K562 (cell line): Measurements from ENCODE around the gene MYO18B. TPM values are rescaled to one million over a fixed set of nuclear protein-coding genes. Genes with fewer than 3 reads are reported as not detected.

ENCODE experiments used
- ATAC-seq: fragments of 200-7000 bp; cut with Tn5 transposase; 3 replicates; pipeline ENCODE4 v1.9.1; 2020; ENCODE audit warnings: moderate library complexity
- BruUV-seq: library from RNA; stranded (reverse); fragments of 400-500 nt; replicated peaks from 2 replicates; lab custom pipeline; 2021; lab: Mats Ljungman, UMichigan
- CTCF ChIA-PET: fragments of 300-600 bp; formaldehyde crosslinking; extraction: SDS; loops from one replicate; lab custom pipeline; 2021; ENCODE audit warnings: low intra/inter-chr PET ratio; lab: Yijun Ruan, JAX
- POLR2A ChIA-PET: fragments of 300-600, 350-650 bp; sonication (Branson Sonifier 250); formaldehyde crosslinking; extraction: SDS; loops from one replicate; lab custom pipeline; 2021; ENCODE audit warnings: antibody characterized with exemption, inconsistent platforms; lab: Yijun Ruan, JAX
- DNase-seq, 4 experiments: peaks; one replicate each; pipeline versions ENCODE4 v3.0.0 to v3.0.0-alpha.2; 2011 to 2018; ENCODE audit warnings: low spot score in 3 of 4, mixed read lengths in 3 of 4; ENCODE audit errors: extremely low read depth in 1 of 4
- FAIRE-seq: peaks from 2 replicates; lab custom pipeline; 2011; peaks lifted over from hg19 to GRCh38; lab: Jason Lieb, UNC
- H2AFZ ChIP-seq: 2 replicates; pipeline ENCODE4 v1.6.0; 2011; ENCODE audit warnings: low read depth, low read length, control low read depth, inconsistent platforms
- H3K27ac ChIP-seq: fragments of 200-600 bp; 3 replicates; pipeline ENCODE4 v1.8.0; 2011; ENCODE audit warnings: low read depth, mild to moderate bottlenecking, control low read depth, inconsistent platforms, low read length, moderate library complexity, mixed read lengths; ENCODE audit errors: extremely low read depth
- H3K27me3 ChIP-seq, 2 experiments: fragments of 300-600 bp in 1 of 2; 2 replicates in 1 of 2; 3 replicates in 1 of 2; pipeline versions ENCODE4 v1.6.0 to v1.8.0; 2011; ENCODE audit warnings: inconsistent platforms in 2 of 2, low read length in 2 of 2, mild to moderate bottlenecking in 1 of 2, mixed read lengths in 1 of 2, moderate library complexity in 1 of 2; ENCODE audit not compliant: control insufficient read depth in 2 of 2, insufficient read depth in 2 of 2
- H3K36me3 ChIP-seq: fragments of 300-600 bp; 3 replicates; pipeline ENCODE4 v1.8.0; 2011; ENCODE audit warnings: mild to moderate bottlenecking, low read length, inconsistent platforms; ENCODE audit not compliant: control insufficient read depth, insufficient read depth
- H3K4me1 ChIP-seq, 2 experiments: fragments of 200-600 bp in 1 of 2; replicated peaks in 1 of 2; 2 replicates in 1 of 2; 3 replicates in 1 of 2; pipeline versions ENCODE4 v1.5.1 to v1.8.0; 2011; ENCODE audit warnings: inconsistent platforms in 2 of 2, low read length in 2 of 2, mild to moderate bottlenecking in 1 of 2, mixed read lengths in 1 of 2, moderate library complexity in 1 of 2; ENCODE audit not compliant: control insufficient read depth in 2 of 2, insufficient read depth in 2 of 2
- H3K4me2 ChIP-seq: 2 replicates; pipeline ENCODE4 v1.6.1; 2011; ENCODE audit warnings: low read length, control low read depth, inconsistent platforms, mixed read lengths; ENCODE audit not compliant: insufficient read depth
- H3K4me3 ChIP-seq: fragments of 200-600 bp; sonication (generic), shearing (Covaris generic); 2 replicates; pipeline ENCODE4 v1.5.1; 2016; ENCODE audit warnings: control low read depth, inconsistent platforms
- H3K79me2 ChIP-seq: fragments of 200-600 bp; 3 replicates; pipeline ENCODE4 v1.8.0; 2011; ENCODE audit warnings: low read length, inconsistent platforms; ENCODE audit not compliant: control insufficient read depth, insufficient read depth
- H3K9ac ChIP-seq, 2 experiments: 2 replicates each; pipeline versions ENCODE4 v1.6.0 to v1.6.1; 2011; ENCODE audit warnings: low read depth in 2 of 2, low read length in 2 of 2, control low read depth in 1 of 2, inconsistent platforms in 1 of 2, mild to moderate bottlenecking in 1 of 2, mixed read lengths in 1 of 2; ENCODE audit not compliant: insufficient read depth in 1 of 2
- H3K9me1 ChIP-seq: one replicate; pipeline ENCODE4 v1.6.0; 2011; ENCODE audit warnings: inconsistent platforms, mild to moderate bottlenecking, low read length, moderate library complexity; ENCODE audit not compliant: control insufficient read depth, insufficient read depth
- H3K9me3 ChIP-seq: replicated peaks from 2 replicates; pipeline ENCODE4 v1.5.1; 2011; ENCODE audit warnings: low read depth, low read length, inconsistent platforms; ENCODE audit not compliant: control insufficient read depth, insufficient read depth
- H4K20me1 ChIP-seq: replicated peaks from 2 replicates; pipeline ENCODE4 v1.6.1; 2011; ENCODE audit warnings: low read length, inconsistent platforms, mixed read lengths; ENCODE audit not compliant: control insufficient read depth, insufficient read depth
- KLF16 ChIP-seq: IDR thresholded peaks from 2 replicates; pipeline ENCODE4 v1.6.1; 2016; ENCODE audit warnings: antibody characterized with exemption
- NELFE ChIP-seq: IDR thresholded peaks from 2 replicates; pipeline ENCODE4 v1.6.1; 2011; ENCODE audit warnings: mild to moderate bottlenecking; ENCODE audit not compliant: insufficient read depth, insufficient read length
- NFE2 ChIP-seq: IDR thresholded peaks from 2 replicates; pipeline ENCODE4 v1.6.1; 2014; ENCODE audit warnings: antibody characterized with exemption, low read depth
- TAL1 ChIP-seq: fragments of 450-650 bp; IDR thresholded peaks from 2 replicates; pipeline ENCODE4 v1.6.1; 2016; ENCODE audit warnings: mild to moderate bottlenecking
- ZNF696 ChIP-seq: fragments of 250-450 bp; sonication (Bioruptor Pico); conservative IDR thresholded peaks from 2 replicates; pipeline ENCODE4 v1.4.0; 2020; ENCODE audit warnings: mild to moderate bottlenecking, moderate library complexity
- WGBS: fragments of 100-300 bp; shearing (Covaris generic); methylation state at CpG from one replicate; pipeline ENCODE4 v1.1.6; 2016; ENCODE audit warnings: low coverage, mixed read lengths; ENCODE audit not compliant: insufficient coverage; ENCODE audit errors: missing lambda C conversion rate; 5-methylcytosine and 5-hydroxymethylcytosine counted together
- in situ Hi-C: fragments of 300-500 bp; cut with MboI; formaldehyde crosslinking; loops from 4 replicates; pipeline ENCODE4 v1.15.0; 2018; ENCODE audit warnings: inconsistent platforms, mixed read lengths
- intact Hi-C: fragments of 100-400 bp; cut with micrococcal nuclease; formaldehyde crosslinking; loops from 2 replicates; pipeline ENCODE4 v1.14.2; 2022
- polyA plus RNA-seq, 8 experiments: library from polyadenylated mRNA; depleted of rRNA in 4 of 8; stranded (reverse) in 5 of 8; unstranded in 3 of 8; fragments of >200 nt; fragmentation: Nextera tagmentation in 2 of 8; fragmentation: Illumina TruSeq in 1 of 8; extraction: Ambion mirVana in 2 of 8; extraction: Trizol in 1 of 8; gene quantifications; 2 replicates each; pipeline versions ENCODE4 v1.2.1 to v1.2.3, GENCODE V29; 2011 to 2014; ENCODE audit warnings: inconsistent platforms in 1 of 8, missing spikeins in 1 of 8
- total RNA-seq, 7 experiments: library from RNA; depleted of rRNA in 6 of 7; stranded (reverse); fragments of >200 nt in 6 of 7; fragmentation: Illumina TruSeq in 2 of 7; extraction: Trizol in 2 of 7; gene quantifications; 2 replicates each; pipeline versions ENCODE4 v1.2.1 to v1.2.3, GENCODE V29; 2011 to 2021; ENCODE audit warnings: low replicate concordance in 1 of 7
- TF ChIP-seq, protein P1 (sequence below): fragments of 250-450 bp; sonication (Bioruptor Pico); IDR thresholded peaks from 2 replicates; pipeline ENCODE4 v1.4.0; 2020; ENCODE audit warnings: mild to moderate bottlenecking, moderate library complexity
- TF ChIP-seq, protein P2 (sequence below): IDR thresholded peaks from 3 replicates; pipeline ENCODE4 v1.6.1; 2011; ENCODE audit warnings: borderline replicate concordance, mild to moderate bottlenecking; ENCODE audit not compliant: insufficient read length, insufficient read depth
- TF ChIP-seq, protein P3 (sequence below): sonication (generic); formaldehyde crosslinking; IDR thresholded peaks from 2 replicates; pipeline ENCODE4 v1.8.0; 2022; ENCODE audit warnings: missing genetic modification reagents, mild to moderate bottlenecking, borderline replicate concordance
- TF ChIP-seq, protein P4 (sequence below): fragments of 200-400 bp; formaldehyde crosslinking; IDR thresholded peaks from 2 replicates; pipeline ENCODE4 v1.6.1; 2017; ENCODE audit warnings: mild to moderate bottlenecking, low read depth, low read length, moderate library complexity
- TF ChIP-seq, protein P5 (sequence below): fragments of 250-450 bp; sonication (Bioruptor Pico); IDR thresholded peaks from 2 replicates; pipeline ENCODE4 v1.5.0; 2022; ENCODE audit warnings: mild to moderate bottlenecking
- TF ChIP-seq, protein P6 (sequence below): fragments of 450-650 bp; formaldehyde crosslinking; IDR thresholded peaks from 2 replicates; pipeline ENCODE4 v1.4.0; 2020; ENCODE audit warnings: mild to moderate bottlenecking, mixed read lengths

The MYO18B gene
- total and polyA plus RNA-seq, 9 of the 15 experiments (the other 6 are each of a cell fraction or from before 2014, with no cell fraction given): 0.06 to 7.0 (median 4.3) TPM

DNA sequence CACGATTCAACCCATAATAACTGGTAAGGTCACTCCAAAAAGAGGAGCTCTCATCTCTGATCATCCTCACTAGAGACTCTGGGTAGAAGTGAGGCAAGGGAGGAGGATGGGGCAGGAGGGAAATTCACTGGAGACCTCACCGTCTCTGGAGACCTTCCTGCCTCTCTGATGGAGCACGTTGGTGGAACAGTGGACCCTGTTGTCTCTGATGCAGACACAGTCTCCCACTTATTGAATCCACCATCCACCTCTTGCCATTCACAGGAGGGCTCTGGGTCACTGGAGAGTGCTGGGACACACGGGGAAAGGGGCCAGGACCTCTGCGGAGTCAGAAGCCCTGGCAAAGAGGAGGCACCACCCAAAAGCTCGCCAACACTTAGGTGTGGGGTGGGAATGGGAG is 289.7 kb downstream of the MYO18B start:
- ChIA-PET CTCF (no interaction called here), POLR2A (no interaction called here)
- DNase-seq: no peak
- H3K9ac ChIP-seq: no peak overlapping the region
- in situ Hi-C loops: no loop called here
- 36% methylated on average over 3 of the region's 6 CpGs for WGBS
- H3K4me3 ChIP-seq: no peak overlapping the region
- H3K27me3 ChIP-seq: no peaks in the 10 kb centered on the region
- no peak for FAIRE-seq
- no peaks in the 10 kb centered on the region for H3K9me3 ChIP-seq
- no peaks in the 10 kb centered on the region for H3K9me1 ChIP-seq
- no peaks in the 10 kb centered on the region for H3K36me3 ChIP-seq
- H3K79me2 ChIP-seq: no peaks in the 10 kb centered on the region
- ATAC-seq: no peak
- H4K20me1 ChIP-seq: no peaks in the 10 kb centered on the region
- no peak overlapping the region for H3K4me2 ChIP-seq
- H3K27ac ChIP-seq: no peak overlapping the region
- BruUV-seq: no TSS peak
- intact Hi-C loops: no loop called here
- no peak overlapping the region for H2AFZ ChIP-seq
- H3K4me1 ChIP-seq: no peaks in the 10 kb centered on the region
- TF ChIP-seq, protein P1, sequence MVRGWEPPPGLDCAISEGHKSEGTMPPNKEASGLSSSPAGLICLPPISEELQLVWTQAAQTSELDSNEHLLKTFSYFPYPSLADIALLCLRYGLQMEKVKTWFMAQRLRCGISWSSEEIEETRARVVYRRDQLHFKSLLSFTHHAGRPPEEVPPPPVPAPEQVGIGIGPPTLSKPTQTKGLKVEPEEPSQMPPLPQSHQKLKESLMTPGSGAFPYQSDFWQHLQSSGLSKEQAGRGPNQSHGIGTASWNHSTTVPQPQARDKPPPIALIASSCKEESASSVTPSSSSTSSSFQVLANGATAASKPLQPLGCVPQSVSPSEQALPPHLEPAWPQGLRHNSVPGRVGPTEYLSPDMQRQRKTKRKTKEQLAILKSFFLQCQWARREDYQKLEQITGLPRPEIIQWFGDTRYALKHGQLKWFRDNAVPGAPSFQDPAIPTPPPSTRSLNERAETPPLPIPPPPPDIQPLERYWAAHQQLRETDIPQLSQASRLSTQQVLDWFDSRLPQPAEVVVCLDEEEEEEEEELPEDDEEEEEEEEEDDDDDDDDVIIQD: no peak
- no peak for TF ChIP-seq KLF16
- no peak for TF ChIP-seq ZNF696 (CRISPR knock-in tag)
- TF ChIP-seq TAL1: no peak
- TF ChIP-seq, protein P2, sequence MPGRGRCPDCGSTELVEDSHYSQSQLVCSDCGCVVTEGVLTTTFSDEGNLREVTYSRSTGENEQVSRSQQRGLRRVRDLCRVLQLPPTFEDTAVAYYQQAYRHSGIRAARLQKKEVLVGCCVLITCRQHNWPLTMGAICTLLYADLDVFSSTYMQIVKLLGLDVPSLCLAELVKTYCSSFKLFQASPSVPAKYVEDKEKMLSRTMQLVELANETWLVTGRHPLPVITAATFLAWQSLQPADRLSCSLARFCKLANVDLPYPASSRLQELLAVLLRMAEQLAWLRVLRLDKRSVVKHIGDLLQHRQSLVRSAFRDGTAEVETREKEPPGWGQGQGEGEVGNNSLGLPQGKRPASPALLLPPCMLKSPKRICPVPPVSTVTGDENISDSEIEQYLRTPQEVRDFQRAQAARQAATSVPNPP: no peak
- TF ChIP-seq, protein P3, sequence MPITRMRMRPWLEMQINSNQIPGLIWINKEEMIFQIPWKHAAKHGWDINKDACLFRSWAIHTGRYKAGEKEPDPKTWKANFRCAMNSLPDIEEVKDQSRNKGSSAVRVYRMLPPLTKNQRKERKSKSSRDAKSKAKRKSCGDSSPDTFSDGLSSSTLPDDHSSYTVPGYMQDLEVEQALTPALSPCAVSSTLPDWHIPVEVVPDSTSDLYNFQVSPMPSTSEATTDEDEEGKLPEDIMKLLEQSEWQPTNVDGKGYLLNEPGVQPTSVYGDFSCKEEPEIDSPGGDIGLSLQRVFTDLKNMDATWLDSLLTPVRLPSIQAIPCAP: no peak
- TF ChIP-seq NFE2: no peak
- TF ChIP-seq, protein P4, sequence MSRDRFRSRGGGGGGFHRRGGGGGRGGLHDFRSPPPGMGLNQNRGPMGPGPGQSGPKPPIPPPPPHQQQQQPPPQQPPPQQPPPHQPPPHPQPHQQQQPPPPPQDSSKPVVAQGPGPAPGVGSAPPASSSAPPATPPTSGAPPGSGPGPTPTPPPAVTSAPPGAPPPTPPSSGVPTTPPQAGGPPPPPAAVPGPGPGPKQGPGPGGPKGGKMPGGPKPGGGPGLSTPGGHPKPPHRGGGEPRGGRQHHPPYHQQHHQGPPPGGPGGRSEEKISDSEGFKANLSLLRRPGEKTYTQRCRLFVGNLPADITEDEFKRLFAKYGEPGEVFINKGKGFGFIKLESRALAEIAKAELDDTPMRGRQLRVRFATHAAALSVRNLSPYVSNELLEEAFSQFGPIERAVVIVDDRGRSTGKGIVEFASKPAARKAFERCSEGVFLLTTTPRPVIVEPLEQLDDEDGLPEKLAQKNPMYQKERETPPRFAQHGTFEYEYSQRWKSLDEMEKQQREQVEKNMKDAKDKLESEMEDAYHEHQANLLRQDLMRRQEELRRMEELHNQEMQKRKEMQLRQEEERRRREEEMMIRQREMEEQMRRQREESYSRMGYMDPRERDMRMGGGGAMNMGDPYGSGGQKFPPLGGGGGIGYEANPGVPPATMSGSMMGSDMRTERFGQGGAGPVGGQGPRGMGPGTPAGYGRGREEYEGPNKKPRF: no peak
- TF ChIP-seq, protein P5, sequence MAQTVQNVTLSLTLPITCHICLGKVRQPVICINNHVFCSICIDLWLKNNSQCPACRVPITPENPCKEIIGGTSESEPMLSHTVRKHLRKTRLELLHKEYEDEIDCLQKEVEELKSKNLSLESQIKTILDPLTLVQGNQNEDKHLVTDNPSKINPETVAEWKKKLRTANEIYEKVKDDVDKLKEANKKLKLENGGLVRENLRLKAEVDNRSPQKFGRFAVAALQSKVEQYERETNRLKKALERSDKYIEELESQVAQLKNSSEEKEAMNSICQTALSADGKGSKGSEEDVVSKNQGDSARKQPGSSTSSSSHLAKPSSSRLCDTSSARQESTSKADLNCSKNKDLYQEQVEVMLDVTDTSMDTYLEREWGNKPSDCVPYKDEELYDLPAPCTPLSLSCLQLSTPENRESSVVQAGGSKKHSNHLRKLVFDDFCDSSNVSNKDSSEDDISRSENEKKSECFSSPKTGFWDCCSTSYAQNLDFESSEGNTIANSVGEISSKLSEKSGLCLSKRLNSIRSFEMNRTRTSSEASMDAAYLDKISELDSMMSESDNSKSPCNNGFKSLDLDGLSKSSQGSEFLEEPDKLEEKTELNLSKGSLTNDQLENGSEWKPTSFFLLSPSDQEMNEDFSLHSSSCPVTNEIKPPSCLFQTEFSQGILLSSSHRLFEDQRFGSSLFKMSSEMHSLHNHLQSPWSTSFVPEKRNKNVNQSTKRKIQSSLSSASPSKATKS: no peak
- TF ChIP-seq NELFE: no peak
- TF ChIP-seq, protein P6, sequence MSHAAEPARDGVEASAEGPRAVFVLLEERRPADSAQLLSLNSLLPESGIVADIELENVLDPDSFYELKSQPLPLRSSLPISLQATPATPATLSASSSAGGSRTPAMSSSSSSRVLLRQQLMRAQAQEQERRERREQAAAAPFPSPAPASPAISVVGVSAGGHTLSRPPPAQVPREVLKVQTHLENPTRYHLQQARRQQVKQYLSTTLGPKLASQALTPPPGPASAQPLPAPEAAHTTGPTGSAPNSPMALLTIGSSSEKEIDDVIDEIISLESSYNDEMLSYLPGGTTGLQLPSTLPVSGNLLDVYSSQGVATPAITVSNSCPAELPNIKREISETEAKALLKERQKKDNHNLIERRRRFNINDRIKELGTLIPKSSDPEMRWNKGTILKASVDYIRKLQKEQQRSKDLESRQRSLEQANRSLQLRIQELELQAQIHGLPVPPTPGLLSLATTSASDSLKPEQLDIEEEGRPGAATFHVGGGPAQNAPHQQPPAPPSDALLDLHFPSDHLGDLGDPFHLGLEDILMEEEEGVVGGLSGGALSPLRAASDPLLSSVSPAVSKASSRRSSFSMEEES (CRISPR knock-in tag): no peak
